HG03064 (cell line): Measurements from ENCODE around the gene PPFIBP1.

Experiments
- ATAC-seq: cut with Tn5 transposase; IDR thresholded peaks from one replicate; pipeline ENCODE4 v1.9.1; 2021; ENCODE audit warnings: low read depth; ENCODE audit not compliant: unreplicated experiment

Gene PPFIBP1

GRCh38 chr12:27523642-27524493, at the start of gene PPFIBP1:
TSS of gene PPFIBP1 (plus strand) at chr12:27524206. CDS start at chr12:27633397, 109,191 bp downstream.
- ATAC-seq: peak; percentile 96

GRCh38 chr12:27474344-27474743, 49.7 kb upstream of the PPFIBP1 start:
- ATAC-seq: no peak

- no peak for ATAC-seq
Observed at GRCh38 chr12:27477049-27477448, 47.0 kb upstream of the PPFIBP1 start.

- no peak for ATAC-seq
Observed at GRCh38 chr12:27478949-27479348, 45.1 kb upstream of the PPFIBP1 start.

- no peak for ATAC-seq
Observed at GRCh38 chr12:27480016-27480415, 44.0 kb upstream of the PPFIBP1 start.

GRCh38 chr12:27486961-27487360, 37.0 kb upstream of the PPFIBP1 start:
- ATAC-seq: no peak

- no peak for ATAC-seq
Observed at GRCh38 chr12:27488479-27488878, 35.5 kb upstream of the PPFIBP1 start.

- ATAC-seq: no peak
Observed at GRCh38 chr12:27491226-27491625, 32.8 kb upstream of the PPFIBP1 start.

- ATAC-seq: no peak
Observed at GRCh38 chr12:27493260-27493940, 30.6 kb upstream of the PPFIBP1 start.

- no peak for ATAC-seq
Observed at GRCh38 chr12:27497446-27497845, 26.6 kb upstream of the PPFIBP1 start.

GRCh38 chr12:27498149-27498548, 25.9 kb upstream of the PPFIBP1 start:
- ATAC-seq: no peak

- ATAC-seq: no peak
Observed at GRCh38 chr12:27498761-27499160, 25.2 kb upstream of the PPFIBP1 start.

GRCh38 chr12:27499377-27499776, 24.6 kb upstream of the PPFIBP1 start:
- ATAC-seq: no peak

GRCh38 chr12:27500546-27500945, 23.5 kb upstream of the PPFIBP1 start:
- no peak for ATAC-seq

- ATAC-seq: no peak
Observed at GRCh38 chr12:27502021-27502435, 22.0 kb upstream of the PPFIBP1 start.

GRCh38 chr12:27504507-27504906, 19.5 kb upstream of the PPFIBP1 start:
- ATAC-seq: no peak

- ATAC-seq: no peak
Observed at GRCh38 chr12:27505109-27505508, 18.9 kb upstream of the PPFIBP1 start.

GRCh38 chr12:27505761-27506160, 18.2 kb upstream of the PPFIBP1 start:
- ATAC-seq: no peak

GRCh38 chr12:27506645-27507189, 17.3 kb upstream of the PPFIBP1 start:
- no peak for ATAC-seq

GRCh38 chr12:27508736-27509431, 15.1 kb upstream of the PPFIBP1 start:
- no peak for ATAC-seq
